22Rv1 (cell line): Measurements from ENCODE around the gene CAPN12.
"Not testable (repeated sequence)": the region's sequence is repeated elsewhere in the genome, so short reads cannot be mapped to it uniquely, and the experiment has no call there.

Source experiments
- CTCF ChIP-seq: fragments of 450-650 bp; IDR thresholded peaks from 2 replicates; pipeline ENCODE4 v1.5.1; 2017; ENCODE audit warnings: mild to moderate bottlenecking
- ZFX ChIP-seq: fragments of 450-650 bp; IDR thresholded peaks from 2 replicates; pipeline ENCODE4 v1.6.1; 2017; ENCODE audit warnings: antibody characterized with exemption, borderline replicate concordance

DNA sequence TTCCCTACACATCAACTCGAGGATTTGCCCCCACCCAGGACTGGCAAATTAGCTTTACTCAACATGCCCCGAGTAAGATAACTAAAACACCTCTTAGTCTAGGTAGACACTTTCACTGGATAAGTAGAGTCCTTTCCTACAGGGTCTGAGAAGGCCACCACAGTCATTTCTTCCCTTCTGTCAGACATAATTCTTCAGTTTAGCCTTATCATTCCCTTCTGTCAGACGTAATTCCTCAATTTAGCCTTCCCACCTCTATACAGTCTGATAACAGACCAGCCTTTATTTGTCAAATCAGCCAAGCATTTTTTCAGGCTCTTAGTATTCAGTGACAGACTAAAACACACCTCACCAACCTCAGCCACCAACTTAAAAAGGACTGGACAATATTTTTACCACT is 9.5 kb upstream of the CAPN12 start:
- TF ChIP-seq CTCF, ZFX: not testable (repeated sequence)
